ENCODE results near the gene EYS.

GRCh38 chr6:64672651-64673050 lies 1034.4 kb downstream of the EYS start:
- no peak for TF ChIP-seq KLF15 (CRISPR knock-in tag; IDR thresholded peaks at IDR 0.05; ENCODE audit: borderline replicate concordance)
- no peak for TF ChIP-seq MAF1 (CRISPR knock-in tag; IDR thresholded peaks at IDR 0.05; ENCODE audit: borderline replicate concordance)
- TF ChIP-seq MEF2D (CRISPR knock-in tag; IDR thresholded peaks at IDR 0.05), result no peak
- no peak for TF ChIP-seq MXI1 (IDR thresholded peaks at IDR 0.05; ENCODE audit: borderline replicate concordance, low read depth, low read length)
- TF ChIP-seq ZNF792 (CRISPR knock-in tag; IDR thresholded peaks at IDR 0.05), result no peak
- TF ChIP-seq POLR2A (IDR thresholded peaks at IDR 0.05; ENCODE audit: insufficient read depth in 1 of 2, low read depth in 2 of 2, low read length in 2 of 2), result no peak
- TF ChIP-seq CTCF (CRISPR knock-in tag; IDR thresholded peaks at IDR 0.05), result no peak
- TF ChIP-seq CREB3 (CRISPR knock-in tag; IDR thresholded peaks at IDR 0.05), result no peak

Measured in HepG2 (cell line).